K562 (cell line): Measurements from ENCODE around the gene GAPVD1. TPM values are rescaled to one million over a fixed set of nuclear protein-coding genes. Genes with fewer than 3 reads are reported as not detected.

Experiments used
- CBX2 ChIP-seq: fragments of 200-600 bp; sonication (generic); IDR thresholded peaks from one replicate; pipeline ENCODE4 v1.6.1; 2012; ENCODE audit warnings: mild to moderate bottlenecking, low read length, inconsistent platforms; ENCODE audit not compliant: insufficient read depth, poor library complexity, severe bottlenecking
- CCNT2 ChIP-seq: IDR thresholded peaks from 2 replicates; pipeline ENCODE4 v1.6.1; 2011; ENCODE audit warnings: borderline replicate concordance, low read depth, mild to moderate bottlenecking, moderate library complexity, mixed read lengths, low read length; ENCODE audit not compliant: insufficient read length; ENCODE audit errors: extremely low read depth
- EGR1 ChIP-seq: fragments of 450-650 bp; conservative IDR thresholded peaks from 2 replicates; pipeline ENCODE4 v1.6.1; 2017; ENCODE audit warnings: mild to moderate bottlenecking
- ERF ChIP-seq: fragments of 450-650 bp; formaldehyde crosslinking; IDR thresholded peaks from 2 replicates; pipeline ENCODE4 v1.4.0; 2020; ENCODE audit warnings: mild to moderate bottlenecking, mixed read lengths
- ETS1 ChIP-seq: conservative IDR thresholded peaks from 2 replicates; pipeline ENCODE4 v1.6.1; 2011; ENCODE audit warnings: low read depth, mild to moderate bottlenecking, low read length; ENCODE audit not compliant: control insufficient read depth
- ETV1 ChIP-seq: fragments of 450-650 bp; conservative IDR thresholded peaks from 2 replicates; pipeline ENCODE4 v1.6.1; 2016; ENCODE audit warnings: missing genetic modification characterization, control low read depth, low read depth, missing compliant biosample characterization
- FOXK2 ChIP-seq, 2 experiments: fragments of 450-650 bp; IDR thresholded peaks in 1 of 2; conservative IDR thresholded peaks in 1 of 2; 2 replicates each; pipeline ENCODE4 v1.6.1; 2016; ENCODE audit warnings: low read depth in 2 of 2, mild to moderate bottlenecking in 1 of 2
- FUS ChIP-seq: fragments of 200-400 bp; formaldehyde crosslinking; optimal IDR thresholded peaks from 2 replicates; pipeline ENCODE3; 2017; ENCODE audit warnings: low read depth, low read length
- HDAC8 ChIP-seq: fragments of 450-650 bp; IDR thresholded peaks from 2 replicates; pipeline ENCODE4 v1.6.1; 2016; ENCODE audit warnings: mild to moderate bottlenecking, missing genetic modification characterization, moderate library complexity, missing compliant biosample characterization
- HSF4 ChIP-seq: fragments of 250-450 bp; sonication (Bioruptor Pico); IDR thresholded peaks from 2 replicates; pipeline ENCODE4 v2.1.2; 2022; ENCODE audit warnings: mild to moderate bottlenecking, moderate library complexity, borderline replicate concordance
- JUNB ChIP-seq: fragments of 450-650 bp; formaldehyde crosslinking; conservative IDR thresholded peaks from 2 replicates; pipeline ENCODE4 v1.4.0; 2020; ENCODE audit warnings: mild to moderate bottlenecking
- LEF1 ChIP-seq: fragments of 450-650 bp; IDR thresholded peaks from 2 replicates; pipeline ENCODE4 v1.6.1; 2016; ENCODE audit warnings: mild to moderate bottlenecking
- NCOA2 ChIP-seq, 2 experiments: fragments of 450-650 bp; IDR thresholded peaks; 2 replicates each; pipeline ENCODE4 v1.6.1; 2018; ENCODE audit warnings: mild to moderate bottlenecking in 2 of 2, moderate library complexity in 1 of 2; ENCODE audit not compliant: partially characterized antibody in 2 of 2
- NFRKB ChIP-seq: fragments of 450-650 bp; IDR thresholded peaks from 2 replicates; pipeline ENCODE4 v1.6.1; 2016; ENCODE audit warnings: low read depth
- NUFIP1 ChIP-seq: fragments of 450-650 bp; IDR thresholded peaks from 2 replicates; pipeline ENCODE4 v1.6.1; 2018; ENCODE audit not compliant: partially characterized antibody
- RAD51 ChIP-seq: fragments of 450-650 bp; IDR thresholded peaks from 2 replicates; pipeline ENCODE4 v1.7.1; 2016; ENCODE audit warnings: low read depth, mild to moderate bottlenecking, borderline replicate concordance
- RBM39 ChIP-seq: fragments of 200-400 bp; formaldehyde crosslinking; optimal IDR thresholded peaks from 2 replicates; pipeline ENCODE3; 2018; ENCODE audit warnings: low read depth, low read length
- TEAD2 ChIP-seq: fragments of 450-650 bp; IDR thresholded peaks from 2 replicates; pipeline ENCODE4 v1.6.1; 2016; ENCODE audit warnings: missing genetic modification characterization, control low read depth, missing compliant biosample characterization
- THRAP3 ChIP-seq: fragments of 450-650 bp; IDR thresholded peaks from 2 replicates; pipeline ENCODE4 v1.6.1; 2016; ENCODE audit warnings: mild to moderate bottlenecking, inconsistent platforms, borderline replicate concordance
- ZFP1 ChIP-seq: fragments of 450-650 bp; formaldehyde crosslinking; IDR thresholded peaks from 2 replicates; pipeline ENCODE4 v1.4.0; 2020; ENCODE audit warnings: mild to moderate bottlenecking, mixed read lengths
- ZNF133 ChIP-seq: fragments of 250-450 bp; sonication (Bioruptor Pico); IDR thresholded peaks from 2 replicates; pipeline ENCODE4 v1.4.0; 2020; ENCODE audit warnings: mild to moderate bottlenecking
- ZNF175 ChIP-seq: fragments of 200-800 bp; sonication (Bioruptor generic); IDR thresholded peaks from 2 replicates; pipeline ENCODE4 v1.6.1; 2016; ENCODE audit warnings: low read depth, mild to moderate bottlenecking, missing genetic modification characterization, missing compliant biosample characterization
- ZNF436 ChIP-seq: fragments of 250-450, 450-650 bp; sonication (Bioruptor Pico); formaldehyde crosslinking; IDR thresholded peaks from 2 replicates; pipeline ENCODE4 v1.7.0; 2020; ENCODE audit warnings: mild to moderate bottlenecking
- ZSCAN32 ChIP-seq: fragments of 450-650 bp; formaldehyde crosslinking; IDR thresholded peaks from 2 replicates; pipeline ENCODE4 v1.4.0; 2020; ENCODE audit warnings: mild to moderate bottlenecking, moderate library complexity
- polyA plus RNA-seq, 8 experiments: library from polyadenylated mRNA; depleted of rRNA in 4 of 8; stranded (reverse) in 5 of 8; unstranded in 3 of 8; fragments of >200 nt; fragmentation: Nextera tagmentation in 2 of 8; fragmentation: Illumina TruSeq in 1 of 8; extraction: Ambion mirVana in 2 of 8; extraction: Trizol in 1 of 8; gene quantifications; 2 replicates each; pipeline versions ENCODE4 v1.2.1 to v1.2.3, GENCODE V29; 2011 to 2014; ENCODE audit warnings: inconsistent platforms in 1 of 8, missing spikeins in 1 of 8
- total RNA-seq, 7 experiments: library from RNA; depleted of rRNA in 6 of 7; stranded (reverse); fragments of >200 nt in 6 of 7; fragmentation: Illumina TruSeq in 2 of 7; extraction: Trizol in 2 of 7; gene quantifications; 2 replicates each; pipeline versions ENCODE4 v1.2.1 to v1.2.3, GENCODE V29; 2011 to 2021; ENCODE audit warnings: low replicate concordance in 1 of 7
- TF ChIP-seq, protein P1 (sequence below): fragments of 150-350 bp; IDR thresholded peaks from 2 replicates; pipeline ENCODE4 v1.6.1; 2014; ENCODE audit warnings: low read depth, mild to moderate bottlenecking, low read length, borderline replicate concordance

GAPVD1 gene
- total and polyA plus RNA-seq, 9 of the 15 experiments (the other 6 are each of a cell fraction or from before 2014, with no cell fraction given): 9.5 to 66.1 (median 45.5) TPM

DNA sequence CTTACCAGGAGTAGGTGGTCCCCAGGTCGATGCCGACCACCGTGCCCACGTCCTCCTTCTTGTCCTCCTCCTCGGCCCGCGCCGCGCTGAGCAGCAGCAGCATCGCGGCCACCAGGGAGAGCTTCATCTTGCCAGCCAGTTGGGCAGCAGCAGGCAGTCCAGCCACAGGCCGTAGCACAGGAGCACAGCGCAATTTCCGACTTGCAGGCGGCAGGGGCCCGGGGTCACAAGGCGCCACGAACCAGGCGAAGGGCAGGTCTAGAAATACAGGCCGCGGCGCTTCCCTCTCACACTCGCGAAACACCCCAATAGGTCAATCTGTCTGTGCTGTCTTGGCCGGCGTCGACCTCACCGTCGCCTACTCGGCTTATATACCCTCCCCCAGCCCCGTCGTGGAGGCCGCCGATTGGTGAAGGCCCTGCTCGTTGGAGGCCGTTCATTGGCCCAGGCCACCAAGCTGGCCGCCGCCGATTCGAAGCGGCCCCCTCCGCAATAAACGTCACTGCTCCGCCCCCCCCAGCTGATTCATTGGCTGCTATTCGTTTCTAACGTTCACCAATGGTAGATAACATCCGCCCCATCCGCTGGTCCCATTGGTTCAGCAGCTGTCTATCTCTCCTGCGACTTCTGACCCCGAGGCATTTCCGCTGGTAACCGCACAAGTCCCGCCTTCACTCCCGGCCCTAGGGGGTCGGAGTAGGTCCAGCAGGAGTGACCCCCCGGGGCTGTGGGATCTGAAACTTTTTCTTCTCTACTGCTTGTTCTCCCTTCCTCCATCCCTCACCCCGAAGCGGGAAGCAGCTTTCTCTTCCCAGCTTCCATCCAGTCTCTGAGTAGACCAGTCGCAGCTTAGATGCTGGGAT lies 20.4 kb upstream of the GAPVD1 start, which contains the start of gene HSPA5 (continued):
- TF ChIP-seq ZNF436 (CRISPR knock-in tag): 0 out of 2 replicates have a peak, but pooled peaks have one; percentile 52
- TF ChIP-seq CCNT2: peak; percentile 71
- no peak for TF ChIP-seq HDAC8
- TF ChIP-seq ZSCAN32: no peak
- no peak for TF ChIP-seq FOXK2 (conservative IDR thresholded peaks at IDR 0.05 in 1 of 2, IDR thresholded peaks at IDR 0.05 in 1 of 2; ENCODE audit: low read depth in 2 of 2)
- no peak for TF ChIP-seq CBX2
- peak; percentile 45 for TF ChIP-seq RBM39
- TF ChIP-seq EGR1: no peak
- no peak for TF ChIP-seq FUS
- no peak for TF ChIP-seq TEAD2
- no peak for TF ChIP-seq ZFP1 (CRISPR knock-in tag)
- no peak for TF ChIP-seq LEF1
- no peak for TF ChIP-seq HSF4 (CRISPR knock-in tag)
- no peak for TF ChIP-seq NFRKB
- TF ChIP-seq NCOA2 (IDR thresholded peaks at IDR 0.05; ENCODE audit: partially characterized antibody in 2 of 2): no peak
- TF ChIP-seq THRAP3: no peak
- TF ChIP-seq ETS1: peak; percentile 96
- no peak for TF ChIP-seq JUNB (CRISPR knock-in tag)
- no peak for TF ChIP-seq RAD51
- TF ChIP-seq ZNF175 (CRISPR knock-in tag): no peak
- TF ChIP-seq ETV1 (tag): peak; percentile 42
- TF ChIP-seq, protein P1, sequence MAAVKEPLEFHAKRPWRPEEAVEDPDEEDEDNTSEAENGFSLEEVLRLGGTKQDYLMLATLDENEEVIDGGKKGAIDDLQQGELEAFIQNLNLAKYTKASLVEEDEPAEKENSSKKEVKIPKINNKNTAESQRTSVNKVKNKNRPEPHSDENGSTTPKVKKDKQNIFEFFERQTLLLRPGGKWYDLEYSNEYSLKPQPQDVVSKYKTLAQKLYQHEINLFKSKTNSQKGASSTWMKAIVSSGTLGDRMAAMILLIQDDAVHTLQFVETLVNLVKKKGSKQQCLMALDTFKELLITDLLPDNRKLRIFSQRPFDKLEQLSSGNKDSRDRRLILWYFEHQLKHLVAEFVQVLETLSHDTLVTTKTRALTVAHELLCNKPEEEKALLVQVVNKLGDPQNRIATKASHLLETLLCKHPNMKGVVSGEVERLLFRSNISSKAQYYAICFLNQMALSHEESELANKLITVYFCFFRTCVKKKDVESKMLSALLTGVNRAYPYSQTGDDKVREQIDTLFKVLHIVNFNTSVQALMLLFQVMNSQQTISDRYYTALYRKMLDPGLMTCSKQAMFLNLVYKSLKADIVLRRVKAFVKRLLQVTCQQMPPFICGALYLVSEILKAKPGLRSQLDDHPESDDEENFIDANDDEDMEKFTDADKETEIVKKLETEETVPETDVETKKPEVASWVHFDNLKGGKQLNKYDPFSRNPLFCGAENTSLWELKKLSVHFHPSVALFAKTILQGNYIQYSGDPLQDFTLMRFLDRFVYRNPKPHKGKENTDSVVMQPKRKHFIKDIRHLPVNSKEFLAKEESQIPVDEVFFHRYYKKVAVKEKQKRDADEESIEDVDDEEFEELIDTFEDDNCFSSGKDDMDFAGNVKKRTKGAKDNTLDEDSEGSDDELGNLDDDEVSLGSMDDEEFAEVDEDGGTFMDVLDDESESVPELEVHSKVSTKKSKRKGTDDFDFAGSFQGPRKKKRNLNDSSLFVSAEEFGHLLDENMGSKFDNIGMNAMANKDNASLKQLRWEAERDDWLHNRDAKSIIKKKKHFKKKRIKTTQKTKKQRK: peak; percentile 86
- no peak for TF ChIP-seq ZNF133 (CRISPR knock-in tag)
- no peak for TF ChIP-seq NUFIP1
- TF ChIP-seq ERF (CRISPR knock-in tag): 0 out of 2 replicates have a peak, but pooled peaks have one; percentile 21
